22Rv1 (cell line): ENCODE measurements around the gene VIPR2.

Experiments used
- CTCF ChIP-seq: fragments of 450-650 bp; IDR thresholded peaks from 2 replicates; pipeline ENCODE4 v1.5.1; 2017; ENCODE audit warnings: mild to moderate bottlenecking
- ZFX ChIP-seq: fragments of 450-650 bp; IDR thresholded peaks from 2 replicates; pipeline ENCODE4 v1.6.1; 2017; ENCODE audit warnings: antibody characterized with exemption, borderline replicate concordance

- TF ChIP-seq CTCF (no peak), ZFX (no peak)
Observed at GRCh38 chr7:159125104-159125954, 19.3 kb downstream of the VIPR2 start.
